ENCODE results near the gene SMURF2.
"Not testable (repeated sequence)": the region's sequence is repeated elsewhere in the genome, so short reads cannot be mapped to it uniquely, and the experiment has no call there.

SMURF2 gene

GRCh38 chr17:64664299-64664981, 2.3 kb upstream of the SMURF2 start:
- DNase-seq (ENCODE audit: low read depth) = not testable (repeated sequence)

- DNase-seq (ENCODE audit: low read depth) = not testable (repeated sequence)
Observed at GRCh38 chr17:64663836-64664235, 1.7 kb upstream of the SMURF2 start.

- DNase-seq (ENCODE audit: low read depth) = no peak
Observed at GRCh38 chr17:64662774-64663367, 764 bp upstream of the SMURF2 start.

GRCh38 chr17:64661726-64661975, 456 bp downstream of the SMURF2 start:
- no peak for DNase-seq (ENCODE audit: low read depth)

- DNase-seq (ENCODE audit: low read depth) = peak; percentile 21
Observed at GRCh38 chr17:64660978-64661725, 955 bp downstream of the SMURF2 start.

GRCh38 chr17:64660195-64660977, 1.7 kb downstream of the SMURF2 start:
- not testable (repeated sequence) for DNase-seq (ENCODE audit: low read depth)

- DNase-seq (ENCODE audit: low read depth) = no peak
Observed at GRCh38 chr17:64658931-64659330, 3.2 kb downstream of the SMURF2 start.

GRCh38 chr17:64657610-64658125, 4.4 kb downstream of the SMURF2 start:
- no peak for DNase-seq (ENCODE audit: low read depth)

- no peak for DNase-seq (ENCODE audit: low read depth)
Observed at GRCh38 chr17:64655704-64656103, 6.4 kb downstream of the SMURF2 start.

- DNase-seq (ENCODE audit: low read depth) = no peak
Observed at GRCh38 chr17:64653985-64654355, 8.1 kb downstream of the SMURF2 start.

- DNase-seq (ENCODE audit: low read depth) = no peak
Observed at GRCh38 chr17:64653325-64653984, 8.7 kb downstream of the SMURF2 start.

GRCh38 chr17:64651889-64652288, 10.2 kb downstream of the SMURF2 start:
- DNase-seq (ENCODE audit: low read depth) = no peak

GRCh38 chr17:64648234-64648633, 13.9 kb downstream of the SMURF2 start:
- no peak for DNase-seq (ENCODE audit: low read depth)

- no peak for DNase-seq (ENCODE audit: low read depth)
Observed at GRCh38 chr17:64647817-64648216, 14.3 kb downstream of the SMURF2 start.

GRCh38 chr17:64639516-64639915, 22.6 kb downstream of the SMURF2 start:
- DNase-seq (ENCODE audit: low read depth) = no peak

GRCh38 chr17:64638552-64639203, 23.4 kb downstream of the SMURF2 start:
- DNase-seq (ENCODE audit: low read depth) = no peak

GRCh38 chr17:64635647-64636305, 26.3 kb downstream of the SMURF2 start:
- DNase-seq (ENCODE audit: low read depth) = no peak

- no peak for DNase-seq (ENCODE audit: low read depth)
Observed at GRCh38 chr17:64634218-64634617, 27.9 kb downstream of the SMURF2 start.

GRCh38 chr17:64632606-64633005, 29.5 kb downstream of the SMURF2 start:
- DNase-seq (ENCODE audit: low read depth) = no peak

GRCh38 chr17:64632194-64632593, 29.9 kb downstream of the SMURF2 start:
- no peak for DNase-seq (ENCODE audit: low read depth)
